GM12878 (cell line): Measurements from ENCODE around the gene RASGRF1. TPM values are rescaled to one million over a fixed set of nuclear protein-coding genes. Genes with fewer than 3 reads are reported as not detected.

ENCODE experiments used
- ATAC-seq: fragments of 200-7000 bp; cut with Tn5 transposase; 3 replicates; pipeline ENCODE4 v1.9.1; 2020; ENCODE audit warnings: mild to moderate bottlenecking, moderate library complexity
- BruUV-seq: library from RNA; stranded (reverse); fragments of 400-500 nt; replicated peaks from 2 replicates; lab custom pipeline; 2021; lab: Mats Ljungman, UMichigan
- CTCF ChIA-PET: fragments of 300-600 bp; sonication (Branson Sonifier 250); formaldehyde crosslinking; extraction: SDS; loops from one replicate; lab custom pipeline; 2021; ENCODE audit warnings: inconsistent platforms; lab: Yijun Ruan, JAX
- POLR2A ChIA-PET: fragments of 350-600 bp; formaldehyde crosslinking; extraction: SDS; loops from one replicate; lab custom pipeline; 2021; ENCODE audit warnings: inconsistent platforms; lab: Charles Lee
- RAD21 ChIA-PET: fragments of 300-600 bp; sonication (Branson Sonifier 250); formaldehyde crosslinking; loops from one replicate; lab custom pipeline; 2023; ENCODE audit warnings: antibody characterized with exemption; ENCODE audit not compliant: unreplicated experiment; lab: Charles Lee
- SMC1A ChIA-PET: fragments of 300-600 bp; sonication (Branson Sonifier 250); formaldehyde crosslinking; loops from one replicate; lab custom pipeline; 2023; ENCODE audit not compliant: unreplicated experiment, uncharacterized antibody; lab: Charles Lee
- DNase-seq: peaks from one replicate; pipeline ENCODE4 v3.0.0-alpha.2; 2011; ENCODE audit warnings: low read depth, low spot score
- FAIRE-seq: peaks from 3 replicates; lab custom pipeline; 2011; peaks lifted over from hg19 to GRCh38; lab: Jason Lieb, UNC
- H2AFZ ChIP-seq: 2 replicates; pipeline ENCODE4 v1.6.0; 2011; ENCODE audit warnings: low read depth, low read length, control low read depth; ENCODE audit not compliant: control insufficient read depth
- H3K27ac ChIP-seq: 2 replicates; pipeline ENCODE4 v1.5.1; 2011; ENCODE audit warnings: control low read depth; ENCODE audit not compliant: control insufficient read depth, insufficient read depth
- H3K27me3 ChIP-seq, 2 experiments: replicated peaks in 1 of 2; 2 replicates each; pipeline versions ENCODE4 v1.6.0 to v1.6.1; 2011; ENCODE audit warnings: low read length in 1 of 2; ENCODE audit not compliant: control insufficient read depth in 2 of 2, insufficient read depth in 2 of 2
- H3K36me3 ChIP-seq, 2 experiments: 2 replicates each; pipeline ENCODE4 v1.5.1; 2011; ENCODE audit warnings: low read length in 1 of 2; ENCODE audit not compliant: control insufficient read depth in 2 of 2, insufficient read depth in 2 of 2
- H3K4me1 ChIP-seq: 2 replicates; pipeline ENCODE4 v1.6.1; 2011; ENCODE audit warnings: mild to moderate bottlenecking, low read length, moderate library complexity, mixed read lengths; ENCODE audit not compliant: control insufficient read depth, insufficient read depth
- H3K4me2 ChIP-seq: 2 replicates; pipeline ENCODE4 v1.6.0; 2011; ENCODE audit warnings: control low read depth; ENCODE audit not compliant: control insufficient read depth, insufficient read depth
- H3K4me3 ChIP-seq: fragments of 200-600 bp; sonication (generic); 2 replicates; pipeline ENCODE4 v1.5.1; 2016
- H3K79me2 ChIP-seq: 2 replicates; pipeline ENCODE4 v1.6.0; 2011; ENCODE audit warnings: low read length; ENCODE audit not compliant: control insufficient read depth, insufficient read depth
- H3K9ac ChIP-seq: 2 replicates; pipeline ENCODE4 v1.8.0; 2011; ENCODE audit warnings: low read length, control low read depth, mixed read lengths; ENCODE audit not compliant: control insufficient read depth, insufficient read depth
- H3K9me3 ChIP-seq: replicated peaks from 3 replicates; pipeline ENCODE4 v1.5.1; 2011; ENCODE audit warnings: mild to moderate bottlenecking, low read length; ENCODE audit not compliant: control insufficient read depth, insufficient read depth
- H4K20me1 ChIP-seq: 2 replicates; pipeline ENCODE4 v1.6.0; 2011; ENCODE audit not compliant: control insufficient read depth, insufficient read depth
- CBFB ChIP-seq: IDR thresholded peaks from 2 replicates; pipeline ENCODE4 v1.6.1; 2016; ENCODE audit warnings: antibody characterized with exemption, low read depth
- CEBPZ ChIP-seq: fragments of 150-350 bp; IDR thresholded peaks from 2 replicates; pipeline ENCODE4 v1.6.1; 2016; ENCODE audit warnings: low read depth, low read length
- CREB1 ChIP-seq: IDR thresholded peaks from 2 replicates; pipeline ENCODE4 v1.6.1; 2012; ENCODE audit warnings: low read depth, mild to moderate bottlenecking, inconsistent platforms
- FOXK2 ChIP-seq: fragments of 450-650 bp; IDR thresholded peaks from 2 replicates; pipeline ENCODE4 v1.6.1; 2017; ENCODE audit warnings: mild to moderate bottlenecking, moderate library complexity
- JUNB ChIP-seq: IDR thresholded peaks from 2 replicates; pipeline ENCODE4 v1.6.1; 2016; ENCODE audit warnings: antibody characterized with exemption, mild to moderate bottlenecking
- MTA2 ChIP-seq: fragments of 450-650 bp; IDR thresholded peaks from 2 replicates; pipeline ENCODE4 v1.6.1; 2016; ENCODE audit warnings: low read depth, mild to moderate bottlenecking, moderate library complexity
- NBN ChIP-seq: fragments of 450-650 bp; IDR thresholded peaks from 2 replicates; pipeline ENCODE4 v1.6.1; 2016
- NFXL1 ChIP-seq: fragments of 450-650 bp; IDR thresholded peaks from 2 replicates; pipeline ENCODE4 v1.6.1; 2017; ENCODE audit warnings: antibody characterized with exemption, mild to moderate bottlenecking, borderline replicate concordance
- NR2C2 ChIP-seq: IDR thresholded peaks from 2 replicates; pipeline ENCODE4 v1.6.1; 2011; ENCODE audit warnings: borderline replicate concordance, low read depth; ENCODE audit not compliant: control insufficient read depth, insufficient read length
- POLR2AphosphoS5 ChIP-seq: IDR thresholded peaks from 2 replicates; pipeline ENCODE4 v1.6.1; 2011; ENCODE audit warnings: mild to moderate bottlenecking, low read length, inconsistent platforms
- RAD51 ChIP-seq: fragments of 450-650 bp; IDR thresholded peaks from 2 replicates; pipeline ENCODE4 v1.6.1; 2016; ENCODE audit warnings: moderate library complexity, mild to moderate bottlenecking, inconsistent platforms
- RELA ChIP-seq: fragments of 450-650 bp; IDR thresholded peaks from 2 replicates; pipeline ENCODE4 v1.8.0; 2014; ENCODE audit warnings: borderline replicate concordance; ENCODE audit not compliant: partially characterized antibody
- SKIL ChIP-seq: fragments of 450-650 bp; IDR thresholded peaks from 2 replicates; pipeline ENCODE4 v1.6.1; 2017; ENCODE audit warnings: mild to moderate bottlenecking, low read depth, inconsistent platforms; ENCODE audit not compliant: poor library complexity, severe bottlenecking
- SMAD5 ChIP-seq: IDR thresholded peaks from 2 replicates; pipeline ENCODE4 v1.6.1; 2016; ENCODE audit warnings: antibody characterized with exemption, low read depth
- SPI1 ChIP-seq: IDR thresholded peaks from 2 replicates; pipeline ENCODE4 v1.6.1; 2011; ENCODE audit warnings: low read depth, mild to moderate bottlenecking, low read length, moderate library complexity, borderline replicate concordance; ENCODE audit not compliant: insufficient read depth
- ZSCAN29 ChIP-seq: fragments of 450-650 bp; IDR thresholded peaks from 2 replicates; pipeline ENCODE4 v1.6.1; 2017; ENCODE audit warnings: mild to moderate bottlenecking, moderate library complexity
- WGBS: methylation state at CpG from one replicate; pipeline ENCODE4 v1.1.6; 2016; ENCODE audit warnings: low lambda C conversion rate; ENCODE audit not compliant: insufficient replicate concordance, insufficient coverage; ENCODE audit errors: missing lambda C conversion rate; 5-methylcytosine and 5-hydroxymethylcytosine counted together
- in situ Hi-C: fragments of 300-500 bp; cut with MboI; formaldehyde crosslinking; loops from 9 replicates; pipeline ENCODE4 v1.14.3; 2018; ENCODE audit warnings: mixed read lengths
- intact Hi-C: fragments of 100-400 bp; cut with micrococcal nuclease; formaldehyde crosslinking; loops from one replicate; pipeline ENCODE4 v1.14.2; 2022; ENCODE audit not compliant: unreplicated experiment
- polyA plus RNA-seq, 11 experiments: library from polyadenylated mRNA; depleted of rRNA in 4 of 11; unstranded in 6 of 11; stranded (reverse) in 5 of 11; fragments of >200 nt; fragmentation: Nextera tagmentation in 4 of 11; fragmentation: Illumina TruSeq in 1 of 11; extraction: Ambion mirVana in 4 of 11; extraction: Trizol in 1 of 11; gene quantifications; 1 replicate in 1 of 11; 2 replicates in 10 of 11; pipeline versions ENCODE4 v1.2.1 to v1.2.3, GENCODE V29; 2011 to 2016; ENCODE audit warnings: inconsistent platforms in 2 of 11, missing spikeins in 2 of 11, low read depth in 1 of 11
- total RNA-seq, 4 experiments: library from RNA; depleted of rRNA in 3 of 4; stranded (reverse); fragments of >200 nt in 3 of 4; fragmentation: Illumina TruSeq in 1 of 4; extraction: Trizol in 1 of 4; gene quantifications; 2 replicates each; pipeline versions ENCODE4 v1.2.1 to v1.2.3, GENCODE V29; 2013 to 2021

The RASGRF1 gene
- total and polyA plus RNA-seq, 10 of the 15 experiments (the other 5 are each of a cell fraction or from before 2014, with no cell fraction given) = 0.20 to 1.9 (median 0.86) TPM

- CTCF ChIA-PET = interaction anchor here (0.7 to 3.2 kb wide), 8 partner anchors 9 to 210 kb away, joined by 3 to 12 read pairs (median 4); no protein-coding TSS in a partner anchor
- Histone ChIP-seq H4K20me1 (no peaks in the 10 kb centered on the region), H3K36me3 (no peaks in the 10 kb centered on the region), H3K9ac (no peak overlapping the region), H3K79me2 (no peaks in the 10 kb centered on the region), H2AFZ (no peak overlapping the region), H3K4me3 (no peak overlapping the region), H3K27me3 (no peaks in the 10 kb centered on the region), H3K4me1 (peaks cover 27% of the 10 kb centered on the region)
- ATAC-seq = no peak
- no peak for DNase-seq
- POLR2A ChIA-PET = interaction anchor here (1.7 kb wide), 1 partner anchor 74 kb away, joined by 4 read pairs; no protein-coding TSS in a partner anchor
- SMC1A ChIA-PET = interaction anchor here (0.9 to 1.6 kb wide), 5 partner anchors 10 to 107 kb away, joined by 3 to 6 read pairs (median 3); no protein-coding TSS in a partner anchor
- WGBS = 90% methylated on average over 7 of the region's 7 CpGs
- in situ Hi-C loops = no loop called here
- RAD21 ChIA-PET = interaction anchor here (0.6 to 1.3 kb wide), 4 partner anchors 10 to 985 kb away, joined by 3 to 4 read pairs (median 3); no protein-coding TSS in a partner anchor
- TF ChIP-seq NR2C2 = no peak
- no peak for TF ChIP-seq MTA2
- no peak for TF ChIP-seq NFXL1
- TF ChIP-seq SKIL = no peak
- TF ChIP-seq SMAD5 = no peak
- TF ChIP-seq SPI1 = no peak
- no peak for TF ChIP-seq RAD51
- TF ChIP-seq NBN = no peak
- no peak for TF ChIP-seq CREB1
- TF ChIP-seq CBFB = no peak
- TF ChIP-seq POLR2AphosphoS5 = no peak
- no peak for TF ChIP-seq RELA
- no peak for TF ChIP-seq FOXK2
- TF ChIP-seq CEBPZ = no peak
- no peak for TF ChIP-seq ZSCAN29
- no peak for TF ChIP-seq JUNB
- TF ChIP-seq, all 136 proteins: peak for 0
- no peak overlapping the region for H3K27ac ChIP-seq
- no peak overlapping the region for H3K4me2 ChIP-seq
- no peak for FAIRE-seq
- H3K9me3 ChIP-seq = no peaks in the 10 kb centered on the region
- no TSS peak for BruUV-seq
- intact Hi-C loops = no loop called here
These were observed 72.6 kb downstream of the RASGRF1 start for GRCh38 chr15:79017953-79018352.
